ENCODE measurements around the gene STK35. TPM values are rescaled to one million over a fixed set of nuclear protein-coding genes. Genes with fewer than 3 reads are reported as not detected.

Gene STK35
- polyA plus RNA-seq (ENCODE audit: insufficient read length in 4 of 4): 10 to 100 TPM; 17.0 to 18.8 (median 17.1) TPM

- DNase-seq (ENCODE audit: low read depth in 4 of 4, low spot score in 3 of 4): peak in 1 of 4 donors; percentile 44
Measured at GRCh38 chr20:2101057-2101864, at the start of gene STK35. Gene STK35 (plus strand): TSS chr20:2101827. CDS start chr20:2101882, 55 bp downstream.

DNA sequence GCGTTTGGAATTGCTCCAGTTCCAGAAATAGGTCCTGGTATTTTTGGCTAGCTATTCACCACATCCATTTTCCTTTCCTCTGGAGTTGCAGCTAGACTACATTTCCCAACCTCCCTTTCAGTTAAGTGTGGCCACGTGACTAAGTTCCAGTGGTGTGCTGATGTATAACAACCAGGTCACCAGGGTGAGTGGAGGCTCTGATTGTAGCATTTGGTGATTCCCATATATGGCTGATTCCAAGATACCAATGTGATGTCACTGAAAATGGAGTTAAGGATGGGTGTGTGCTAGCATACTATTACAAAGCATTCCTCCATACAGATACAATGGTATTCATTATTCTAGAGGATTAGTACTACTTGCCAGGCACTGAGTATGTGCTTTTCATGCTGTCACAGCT, 49.7 kb upstream of the STK35 start:
- DNase-seq (ENCODE audit: low read depth in 4 of 4, low spot score in 3 of 4): no peak

DNA sequence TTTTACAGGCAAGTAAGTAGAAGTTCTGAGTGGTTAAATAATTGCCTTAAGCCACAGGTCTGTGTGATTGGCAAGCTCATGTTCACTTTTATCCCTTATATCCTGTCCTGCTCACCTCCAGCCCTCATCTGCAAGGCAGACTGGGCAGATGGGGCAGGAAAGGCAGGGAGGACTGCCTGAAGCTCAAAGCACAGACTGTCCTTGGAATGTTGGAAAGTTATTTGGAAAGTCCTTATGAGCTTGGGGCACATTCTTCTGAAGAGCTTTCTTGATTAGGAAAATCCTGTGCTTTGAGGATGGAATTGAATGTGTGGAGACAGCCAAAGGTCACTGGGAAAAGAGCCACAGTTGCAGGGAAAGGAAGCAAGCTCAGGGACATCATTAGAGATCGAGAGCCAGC, 48.9 kb upstream of the STK35 start:
- DNase-seq (ENCODE audit: low read depth in 4 of 4, low spot score in 3 of 4): no peak

DNA sequence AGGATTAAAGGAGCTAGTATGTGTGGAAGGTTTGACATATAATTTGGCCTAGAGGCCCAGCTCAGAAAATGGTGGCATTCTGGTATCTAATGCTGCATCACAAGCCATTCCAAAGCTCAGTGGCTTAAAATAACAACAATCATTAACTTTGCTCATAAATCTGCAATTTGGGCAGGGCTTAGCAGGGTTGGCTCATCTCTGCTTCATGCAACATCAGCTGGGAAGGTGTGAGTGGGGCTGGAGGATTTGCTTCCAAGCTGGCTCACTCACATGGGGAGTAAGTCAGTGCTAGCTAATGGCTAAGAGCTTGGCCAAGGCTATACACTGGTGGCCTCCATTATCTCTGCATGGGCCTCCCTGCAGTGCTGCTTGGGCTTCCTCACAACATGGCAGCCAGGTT, 48.0 kb upstream of the STK35 start:
- no peak for DNase-seq (ENCODE audit: low read depth in 4 of 4, low spot score in 3 of 4)

GRCh38 chr20:2054911-2055310, 46.7 kb upstream of the STK35 start:
- no peak for DNase-seq (ENCODE audit: low read depth in 4 of 4, low spot score in 3 of 4)

- no peak for DNase-seq (ENCODE audit: low read depth in 4 of 4, low spot score in 3 of 4)
Measured at GRCh38 chr20:2059411-2059810, 42.2 kb upstream of the STK35 start.

GRCh38 chr20:2065099-2065498, 36.5 kb upstream of the STK35 start:
- no peak for DNase-seq (ENCODE audit: low read depth in 4 of 4, low spot score in 3 of 4)

GRCh38 chr20:2066461-2067122, 35.0 kb upstream of the STK35 start:
- no peak for DNase-seq (ENCODE audit: low read depth in 4 of 4, low spot score in 3 of 4)

- no peak for DNase-seq (ENCODE audit: low read depth in 4 of 4, low spot score in 3 of 4)
Measured at GRCh38 chr20:2080532-2081224, 20.9 kb upstream of the STK35 start.

- no peak for DNase-seq (ENCODE audit: low read depth in 4 of 4, low spot score in 3 of 4)
Measured at GRCh38 chr20:2084703-2085102, 16.9 kb upstream of the STK35 start.

DNA sequence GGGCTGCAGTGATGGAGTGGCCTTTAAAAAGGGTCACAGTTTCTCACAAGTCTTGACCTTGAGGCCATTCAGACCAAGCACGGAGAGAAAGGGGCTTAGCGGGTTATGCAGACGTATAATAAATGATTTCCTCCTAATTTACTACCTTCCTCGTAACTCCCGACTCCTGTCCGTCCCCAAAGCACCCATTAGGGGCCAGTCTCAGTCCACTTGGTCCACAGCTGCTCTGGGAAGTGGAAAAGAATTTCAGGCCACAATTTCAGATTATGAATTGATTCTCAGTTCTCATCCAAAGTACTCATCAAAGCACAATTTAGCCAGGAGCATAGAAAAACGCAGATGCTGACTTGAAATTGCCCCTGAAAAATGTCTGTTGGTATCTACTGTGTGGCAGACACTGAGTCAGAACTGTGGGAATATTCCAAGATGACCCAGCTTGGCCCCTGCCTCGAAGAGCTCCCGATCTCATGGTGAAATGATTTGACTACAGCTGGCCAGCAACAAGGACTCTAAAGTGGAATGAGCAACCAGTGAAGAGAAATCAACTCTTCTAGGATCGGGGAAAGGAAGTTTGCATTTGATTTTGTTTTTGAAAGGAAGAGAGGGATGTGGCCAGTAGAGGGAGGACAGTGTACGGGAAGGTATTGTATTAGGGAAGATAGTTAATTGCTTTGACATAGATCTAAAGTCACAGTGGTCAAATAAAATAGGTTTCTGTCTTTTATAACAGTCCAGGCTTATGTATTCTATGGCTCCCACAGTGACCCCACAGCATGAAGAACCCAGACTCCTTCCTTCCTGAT, 15.2 kb upstream of the STK35 start:
- DNase-seq (ENCODE audit: low read depth in 4 of 4, low spot score in 3 of 4): no peak

DNA sequence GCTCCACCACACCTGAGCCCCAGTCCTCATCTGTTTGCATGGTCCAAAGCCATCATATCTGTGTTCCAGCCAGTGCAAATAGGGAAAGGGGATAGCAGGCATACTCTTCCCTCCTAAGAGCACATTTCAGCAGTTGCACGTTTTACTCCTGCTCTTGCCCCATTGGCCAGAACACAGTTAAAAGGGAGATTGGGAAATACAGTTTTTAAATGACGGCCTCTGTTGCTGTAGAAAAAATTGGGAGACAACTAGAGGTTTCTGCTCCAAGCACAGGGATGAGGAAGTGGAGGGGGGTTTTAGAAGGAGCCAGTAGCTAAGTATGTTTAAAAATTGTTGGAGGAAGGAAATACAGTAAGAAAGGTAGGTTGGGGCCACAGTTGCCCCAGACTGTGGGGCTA, 14.6 kb upstream of the STK35 start:
- no peak for DNase-seq (ENCODE audit: low read depth in 4 of 4, low spot score in 3 of 4)

GRCh38 chr20:2088891-2089290, 12.7 kb upstream of the STK35 start:
- DNase-seq (ENCODE audit: low read depth in 4 of 4, low spot score in 3 of 4): no peak

GRCh38 chr20:2089447-2089846, 12.2 kb upstream of the STK35 start:
- no peak for DNase-seq (ENCODE audit: low read depth in 4 of 4, low spot score in 3 of 4)

DNA sequence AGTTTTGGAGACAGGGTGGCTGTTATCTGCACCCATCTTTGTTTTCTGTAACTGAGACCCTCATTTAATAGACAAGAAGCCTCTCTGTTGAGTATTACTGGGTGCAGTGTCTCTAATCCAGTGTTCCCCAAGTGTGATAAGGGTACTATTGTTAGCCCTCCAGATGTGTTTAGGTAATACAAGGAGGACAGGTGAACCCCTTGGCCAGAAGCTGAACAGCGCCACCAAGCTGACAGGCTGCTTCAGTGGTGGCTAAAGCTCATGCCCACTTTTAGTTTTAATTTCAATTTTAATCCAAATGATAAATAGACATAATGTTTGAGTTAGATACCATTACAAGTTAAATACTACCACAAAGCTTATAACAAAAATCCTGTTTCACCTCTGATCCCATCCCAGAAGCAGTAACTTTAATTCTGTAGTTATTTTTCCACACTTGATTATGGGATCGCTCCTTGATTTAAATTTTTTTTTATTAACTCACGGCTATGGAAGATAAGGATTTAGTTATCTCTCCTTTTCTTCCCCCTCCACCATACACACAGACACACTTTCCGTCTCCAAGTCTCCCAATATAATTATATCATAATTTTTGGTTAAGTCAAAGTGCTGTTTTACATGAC, 8.4 kb upstream of the STK35 start:
- no peak for DNase-seq (ENCODE audit: low read depth in 4 of 4, low spot score in 3 of 4)

DNA sequence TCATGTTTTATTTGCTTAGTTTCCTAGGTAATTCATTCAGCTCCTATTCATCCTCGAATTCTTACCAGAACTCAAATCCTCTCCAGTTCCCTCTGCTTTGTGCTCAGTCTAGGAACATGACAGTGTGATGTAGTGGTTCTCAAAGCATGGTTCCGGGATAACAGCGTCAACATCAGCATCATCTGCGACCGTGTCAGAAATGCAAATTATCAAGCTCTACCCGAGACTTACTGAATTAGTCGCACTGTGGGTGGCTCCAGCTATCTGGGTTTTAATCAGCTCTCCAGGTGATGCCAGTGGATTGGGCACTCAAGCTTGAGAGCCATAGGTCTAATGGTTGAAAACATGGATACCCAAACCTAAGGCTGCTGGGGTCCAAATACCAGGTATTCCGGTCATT, 7.7 kb upstream of the STK35 start:
- DNase-seq (ENCODE audit: low read depth in 4 of 4, low spot score in 3 of 4): no peak

- peak; percentile 87 to 94 (median 88) for DNase-seq (ENCODE audit: low read depth in 4 of 4, low spot score in 3 of 4)
Measured at GRCh38 chr20:2101865-2102584, 398 bp downstream of the STK35 start.

- DNase-seq (ENCODE audit: low read depth in 4 of 4, low spot score in 3 of 4): peak in 3 of 4 donors; percentile 41 to 90 (median 86)
Measured at GRCh38 chr20:2102585-2103460, 1.2 kb downstream of the STK35 start.
